PC-9 (cell line): ENCODE data around the gene EPHA4. TPM values are rescaled to one million over a fixed set of nuclear protein-coding genes. Genes with fewer than 3 reads are reported as not detected.

ENCODE experiments used
- BruUV-seq: library from RNA; stranded (reverse); fragments of 400-500 nt; replicated peaks from 2 replicates; lab custom pipeline; 2021; lab: Mats Ljungman, UMichigan
- CTCF ChIA-PET: fragments of 300-600 bp; sonication (Branson Sonifier 250); formaldehyde crosslinking; loops from one replicate; lab custom pipeline; 2022; ENCODE audit warnings: antibody characterized with exemption; lab: Charles Lee
- POLR2A ChIA-PET: fragments of 300-600 bp; sonication (Branson Sonifier 250); formaldehyde crosslinking; loops from one replicate; lab custom pipeline; 2022; ENCODE audit warnings: antibody characterized with exemption; ENCODE audit not compliant: unreplicated experiment; lab: Charles Lee
- DNase-seq, 2 experiments: peaks; one replicate each; pipeline versions ENCODE4 v3.0.0 to v3.0.0-alpha.2; 2015 to 2022; ENCODE audit warnings: mixed read lengths in 1 of 2
- H2AFZ ChIP-seq: fragments of 200-600 bp; sonication (generic); 2 replicates; pipeline ENCODE4 v1.8.1; 2017; ENCODE audit warnings: antibody characterized with exemption
- H3F3A ChIP-seq: fragments of 200-600 bp; sonication (generic); 2 replicates; pipeline ENCODE4 v1.8.1; 2017; ENCODE audit warnings: antibody characterized with exemption, mild to moderate bottlenecking, low read depth; ENCODE audit not compliant: insufficient read depth
- H3K27ac ChIP-seq: fragments of 200-600 bp; sonication (generic); 2 replicates; pipeline ENCODE4 v1.6.1; 2016; ENCODE audit warnings: mixed run types
- H3K27me3 ChIP-seq: fragments of 200-600 bp; sonication (generic); 2 replicates; pipeline ENCODE4 v1.6.1; 2016; ENCODE audit warnings: low read depth, mixed run types; ENCODE audit not compliant: insufficient read depth
- H3K36me3 ChIP-seq: fragments of 200-600 bp; sonication (generic); 2 replicates; pipeline ENCODE4 v1.6.1; 2016; ENCODE audit warnings: low read depth, mixed run types
- H3K4me1 ChIP-seq: fragments of 200-600 bp; sonication (generic); replicated peaks from 2 replicates; pipeline ENCODE4 v1.6.1; 2016; ENCODE audit warnings: mixed run types; ENCODE audit not compliant: insufficient read depth
- H3K4me2 ChIP-seq: fragments of 200-600 bp; sonication (generic); 2 replicates; pipeline ENCODE4 v1.6.1; 2017; ENCODE audit warnings: mixed run types
- H3K4me3 ChIP-seq: fragments of 200-600 bp; sonication (generic); 2 replicates; pipeline ENCODE4 v1.6.1; 2016; ENCODE audit warnings: mixed run types
- H3K79me2 ChIP-seq: fragments of 200-600 bp; sonication (generic); 2 replicates; pipeline ENCODE4 v1.6.1; 2017; ENCODE audit warnings: low read depth, mixed run types
- H3K9me2 ChIP-seq: fragments of 200-600 bp; sonication (generic); 2 replicates; pipeline ENCODE4 v1.8.1; 2017; ENCODE audit warnings: mild to moderate bottlenecking; ENCODE audit not compliant: insufficient read depth
- H3K9me3 ChIP-seq: fragments of 200-600 bp; sonication (generic); 2 replicates; pipeline ENCODE4 v1.8.1; 2016; ENCODE audit warnings: low read depth; ENCODE audit not compliant: insufficient read depth
- H4K20me1 ChIP-seq: fragments of 200-600 bp; sonication (generic); 2 replicates; pipeline ENCODE4 v1.8.1; 2017; ENCODE audit not compliant: insufficient read depth
- EZH2 ChIP-seq: fragments of 200-600 bp; sonication (generic); IDR thresholded peaks from 2 replicates; pipeline ENCODE4 v1.8.0; 2017; ENCODE audit warnings: antibody characterized with exemption, low read depth
- intact Hi-C: fragments of 100-400 bp; cut with micrococcal nuclease; formaldehyde crosslinking; loops from one replicate; pipeline ENCODE4 v1.10.0; 2022; ENCODE audit not compliant: unreplicated experiment
- total RNA-seq: library from RNA; stranded (reverse); gene quantifications from 2 replicates; pipeline ENCODE4 v1.2.3, GENCODE V29; 2021
- TF ChIP-seq, protein P1 (sequence below): fragments of 200-600 bp; sonication (generic); conservative IDR thresholded peaks from 2 replicates; pipeline ENCODE4 v1.6.1; 2017; ENCODE audit warnings: mixed run types, antibody characterized with exemption, mild to moderate bottlenecking, moderate library complexity

EPHA4 gene
- total RNA-seq, 1 experiment from 2014 or later: 10.6 TPM

GRCh38 chr2:221444106-221444505 is 128.0 kb downstream of the EPHA4 start:
- ChIA-PET POLR2A (interaction anchor here (0.6 to 0.7 kb wide), 5 partner anchors 12 to 701 kb away, joined by 3 to 8 read pairs (median 4); no protein-coding TSS in a partner anchor), CTCF (interaction anchor here (0.7 kb wide), 1 partner anchor 483 kb away, joined by 5 read pairs; no protein-coding TSS in a partner anchor)
- Histone ChIP-seq H3K4me2 (peak overlapping the region; percentile 48), H2AFZ (peak overlapping the region; percentile 15), H4K20me1 (no peaks in the 10 kb centered on the region), H3K36me3 (0 out of 2 replicates have a peak, but pooled peaks cover 7% of the 10 kb centered on the region), H3K9me3 (no peaks in the 10 kb centered on the region), H3K4me1 (peaks cover 58% of the 10 kb centered on the region), H3K79me2 (no peaks in the 10 kb centered on the region), H3K27me3 (no peaks in the 10 kb centered on the region), H3K9me2 (no peaks in the 10 kb centered on the region), H3K27ac (peak overlapping the region; percentile 58), H3K4me3 (peak overlapping the region; percentile 8; the same call in 1 of the 2 replicates), H3F3A (peaks cover 34% of the 10 kb centered on the region)
- no TSS peak for BruUV-seq
- intact Hi-C loops: loop anchor here (5.0 to 10.0 kb wide), 2 partner anchors 523 to 1219 kb away; no protein-coding TSS in a partner anchor
- DNase-seq: peak; percentile 65 to 97
- TF ChIP-seq EZH2: no peak
- TF ChIP-seq, protein P1, sequence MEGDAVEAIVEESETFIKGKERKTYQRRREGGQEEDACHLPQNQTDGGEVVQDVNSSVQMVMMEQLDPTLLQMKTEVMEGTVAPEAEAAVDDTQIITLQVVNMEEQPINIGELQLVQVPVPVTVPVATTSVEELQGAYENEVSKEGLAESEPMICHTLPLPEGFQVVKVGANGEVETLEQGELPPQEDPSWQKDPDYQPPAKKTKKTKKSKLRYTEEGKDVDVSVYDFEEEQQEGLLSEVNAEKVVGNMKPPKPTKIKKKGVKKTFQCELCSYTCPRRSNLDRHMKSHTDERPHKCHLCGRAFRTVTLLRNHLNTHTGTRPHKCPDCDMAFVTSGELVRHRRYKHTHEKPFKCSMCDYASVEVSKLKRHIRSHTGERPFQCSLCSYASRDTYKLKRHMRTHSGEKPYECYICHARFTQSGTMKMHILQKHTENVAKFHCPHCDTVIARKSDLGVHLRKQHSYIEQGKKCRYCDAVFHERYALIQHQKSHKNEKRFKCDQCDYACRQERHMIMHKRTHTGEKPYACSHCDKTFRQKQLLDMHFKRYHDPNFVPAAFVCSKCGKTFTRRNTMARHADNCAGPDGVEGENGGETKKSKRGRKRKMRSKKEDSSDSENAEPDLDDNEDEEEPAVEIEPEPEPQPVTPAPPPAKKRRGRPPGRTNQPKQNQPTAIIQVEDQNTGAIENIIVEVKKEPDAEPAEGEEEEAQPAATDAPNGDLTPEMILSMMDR: no peak

GRCh38 chr2:221443645-221444044 is 128.5 kb downstream of the EPHA4 start:
- H3K9me2 ChIP-seq: no peaks in the 10 kb centered on the region
- H3K36me3 ChIP-seq: 0 out of 2 replicates have a peak, but pooled peaks cover 7% of the 10 kb centered on the region
- BruUV-seq: no TSS peak
- peaks cover 29% of the 10 kb centered on the region for H3F3A ChIP-seq
- H3K4me1 ChIP-seq: peaks cover 54% of the 10 kb centered on the region
- peak overlapping the region; percentile 48 for H3K4me2 ChIP-seq
- no peak for TF ChIP-seq EZH2
- H2AFZ ChIP-seq: peak overlapping the region; percentile 15
- no peak for DNase-seq
- H3K79me2 ChIP-seq: no peaks in the 10 kb centered on the region
- H3K27ac ChIP-seq: peak overlapping the region; percentile 58
- POLR2A ChIA-PET: interaction anchor here (0.6 kb wide), 1 partner anchor 11 kb away, joined by 7 read pairs; no protein-coding TSS in a partner anchor
- no peaks in the 10 kb centered on the region for H3K27me3 ChIP-seq
- H3K9me3 ChIP-seq: no peaks in the 10 kb centered on the region
- H3K4me3 ChIP-seq: peak overlapping the region; percentile 8; the same call in 1 of the 2 replicates
- H4K20me1 ChIP-seq: no peaks in the 10 kb centered on the region
- intact Hi-C loops: loop anchor here (5.0 to 10.0 kb wide), 2 partner anchors 524 to 1219 kb away; no protein-coding TSS in a partner anchor
- CTCF ChIA-PET: no interaction called here

GRCh38 chr2:221442128-221442527 is 130.0 kb downstream of the EPHA4 start:
- H3K4me3 ChIP-seq: no peak overlapping the region
- no peaks in the 10 kb centered on the region for H3K27me3 ChIP-seq
- ChIA-PET CTCF (no interaction called here), POLR2A (interaction anchor here (0.6 to 0.7 kb wide), 4 partner anchors 47 to 521 kb away, joined by 3 to 4 read pairs (median 3); no protein-coding TSS in a partner anchor)
- H3K4me2 ChIP-seq: no peak overlapping the region
- no peak for DNase-seq
- H4K20me1 ChIP-seq: no peaks in the 10 kb centered on the region
- H3K27ac ChIP-seq: no peak overlapping the region
- intact Hi-C loops: loop anchor here (5.0 to 10.0 kb wide), 2 partner anchors 525 to 1217 kb away; no protein-coding TSS in a partner anchor
- 0 out of 2 replicates have a peak, but pooled peaks cover 2% of the 10 kb centered on the region for H3K9me2 ChIP-seq
- no peak overlapping the region for H2AFZ ChIP-seq
- H3K9me3 ChIP-seq: no peaks in the 10 kb centered on the region
- TF ChIP-seq, protein P1: no peak
- no peak for TF ChIP-seq EZH2
- H3K79me2 ChIP-seq: no peaks in the 10 kb centered on the region
- H3K36me3 ChIP-seq: 0 out of 2 replicates have a peak, but pooled peaks cover 7% of the 10 kb centered on the region
- peaks cover 21% of the 10 kb centered on the region for H3F3A ChIP-seq
- BruUV-seq: no TSS peak
- H3K4me1 ChIP-seq: peaks cover 41% of the 10 kb centered on the region
